Measurements from ENCODE around the gene MSRB2.
"Not testable (repeated sequence)": the region's sequence is repeated elsewhere in the genome, so short reads cannot be mapped to it uniquely, and the experiment has no call there.

GRCh38 chr10:23070092-23070912 is 25.1 kb upstream of the MSRB2 start:
- not testable (repeated sequence) for TF ChIP-seq POLR2A, CTCF (IDR thresholded peaks at IDR 0.05)
